H1 (cell line): ENCODE measurements around the gene PACSIN2. TPM values are rescaled to one million over a fixed set of nuclear protein-coding genes. Genes with fewer than 3 reads are reported as not detected.

ENCODE experiments used
- CTCF ChIA-PET: fragments of 300-600 bp; sonication (Branson Sonifier 250); formaldehyde crosslinking; loops from one replicate; lab custom pipeline; 2021; ENCODE audit not compliant: partially characterized antibody; lab: Charles Lee
- POLR2A ChIA-PET: fragments of 300-600 bp; sonication (Branson Sonifier 250); formaldehyde crosslinking; loops from one replicate; lab custom pipeline; 2021; ENCODE audit warnings: inconsistent platforms; ENCODE audit not compliant: partially characterized antibody; lab: Charles Lee
- DNase-seq, 2 experiments: peaks; one replicate each; pipeline versions ENCODE4 v3.0.0 to v3.0.0-alpha.2; 2010 to 2022; ENCODE audit warnings: low spot score in 2 of 2, low read depth in 1 of 2, mixed read lengths in 1 of 2
- FAIRE-seq: peaks from 2 replicates; lab custom pipeline; 2011; peaks lifted over from hg19 to GRCh38; lab: Jason Lieb, UNC
- H2AFZ ChIP-seq: 2 replicates; pipeline ENCODE4 v1.8.1; 2012; ENCODE audit warnings: low read length, inconsistent platforms
- H2AK5ac ChIP-seq: 2 replicates; pipeline ENCODE4 v1.6.1; 2013; ENCODE audit warnings: low read depth, low read length
- H2BK120ac ChIP-seq: replicated peaks from 2 replicates; pipeline ENCODE3; 2013; ENCODE audit warnings: low read depth, low read length, inconsistent platforms
- H2BK12ac ChIP-seq: 2 replicates; pipeline ENCODE4 v1.6.1; 2013; ENCODE audit warnings: low read depth, low read length
- H2BK15ac ChIP-seq: 2 replicates; pipeline ENCODE4 v1.6.1; 2013; ENCODE audit warnings: low read length
- H2BK20ac ChIP-seq: 2 replicates; pipeline ENCODE4 v1.6.1; 2013; ENCODE audit warnings: low read length
- H2BK5ac ChIP-seq: 2 replicates; pipeline ENCODE4 v1.6.1; 2013; ENCODE audit warnings: low read depth, low read length
- H3K14ac ChIP-seq: 2 replicates; pipeline ENCODE4 v1.6.1; 2013; ENCODE audit warnings: inconsistent platforms; ENCODE audit not compliant: insufficient read length
- H3K18ac ChIP-seq: 2 replicates; pipeline ENCODE4 v1.6.1; 2013; ENCODE audit warnings: low read length; ENCODE audit errors: extremely low read depth
- H3K23ac ChIP-seq: 2 replicates; pipeline ENCODE4 v1.6.1; 2013; ENCODE audit warnings: inconsistent platforms; ENCODE audit not compliant: insufficient read length
- H3K23me2 ChIP-seq: 2 replicates; pipeline ENCODE4 v1.6.1; 2013; ENCODE audit warnings: low read depth, low read length
- H3K27ac ChIP-seq: 2 replicates; pipeline ENCODE4 v1.6.1; 2011; ENCODE audit warnings: low read depth, low read length, inconsistent platforms
- H3K27me3 ChIP-seq, 4 experiments: replicated peaks in 1 of 4; 1 replicate in 1 of 4; 2 replicates in 3 of 4; pipeline versions ENCODE4 v1.6.1 to v1.8.1; 2011 to 2013; ENCODE audit warnings: low read length in 3 of 4, mild to moderate bottlenecking in 3 of 4, inconsistent platforms in 2 of 4, mixed read lengths in 2 of 4, moderate library complexity in 1 of 4; ENCODE audit not compliant: control insufficient read depth in 3 of 4, insufficient read depth in 3 of 4; ENCODE audit errors: extremely low read depth in 1 of 4
- H3K36me3 ChIP-seq, 4 experiments: 2 replicates each; pipeline versions ENCODE4 v1.6.1 to v1.8.1; 2011 to 2013; ENCODE audit warnings: mild to moderate bottlenecking in 4 of 4, low read length in 3 of 4, moderate library complexity in 2 of 4, control low read depth in 1 of 4, inconsistent platforms in 1 of 4; ENCODE audit not compliant: insufficient read depth in 4 of 4, control insufficient read depth in 2 of 4
- H3K4ac ChIP-seq: replicated peaks from 2 replicates; pipeline ENCODE3; 2013; ENCODE audit warnings: low read length, low read depth, mixed read lengths, inconsistent platforms; ENCODE audit not compliant: insufficient read length
- H3K4me1 ChIP-seq, 4 experiments: replicated peaks in 1 of 4; 1 replicate in 1 of 4; 2 replicates in 3 of 4; pipeline versions ENCODE4 v1.6.1 to v1.8.1; 2011 to 2013; ENCODE audit warnings: low read length in 3 of 4, inconsistent platforms in 2 of 4, mixed read lengths in 1 of 4; ENCODE audit not compliant: insufficient read depth in 4 of 4, control insufficient read depth in 3 of 4
- H3K4me2 ChIP-seq, 2 experiments: 2 replicates each; pipeline versions ENCODE4 v1.6.1 to v1.8.1; 2011 to 2013; ENCODE audit warnings: low read depth in 2 of 2, low read length in 2 of 2, control low read depth in 1 of 2, inconsistent platforms in 1 of 2, mild to moderate bottlenecking in 1 of 2; ENCODE audit not compliant: insufficient read depth in 1 of 2
- H3K4me3 ChIP-seq, 4 experiments: fragments of 200-600, 300-600 bp in 1 of 4; sonication (generic), shearing (Covaris generic), sonication (Bioruptor Twin) in 1 of 4; 2 replicates each; pipeline versions ENCODE4 v1.5.1 to v1.8.1; 2011 to 2016; ENCODE audit warnings: low read length in 4 of 4, low read depth in 3 of 4, control low read depth in 2 of 4, inconsistent platforms in 2 of 4, mild to moderate bottlenecking in 2 of 4, mixed read lengths in 1 of 4, moderate library complexity in 1 of 4; ENCODE audit not compliant: insufficient read depth in 2 of 4; ENCODE audit errors: extremely low read depth in 1 of 4
- H3K56ac ChIP-seq: replicated peaks from 2 replicates; pipeline ENCODE3; 2013; ENCODE audit warnings: low read depth, mild to moderate bottlenecking, mixed read lengths, low read length, inconsistent platforms; ENCODE audit not compliant: insufficient read length
- H3K79me1 ChIP-seq: 2 replicates; pipeline ENCODE4 v1.6.1; 2013; ENCODE audit warnings: low read depth, low read length, control low read depth
- H3K79me2 ChIP-seq, 2 experiments: 2 replicates each; pipeline versions ENCODE4 v1.6.1 to v1.8.1; 2012 to 2013; ENCODE audit warnings: low read length in 2 of 2, mild to moderate bottlenecking in 2 of 2, inconsistent platforms in 1 of 2; ENCODE audit not compliant: insufficient read depth in 2 of 2, control insufficient read depth in 1 of 2
- H3K9ac ChIP-seq, 4 experiments: replicated peaks in 1 of 4; 1 replicate in 1 of 4; 2 replicates in 3 of 4; pipeline versions ENCODE4 v1.6.1 to v1.8.1; 2011 to 2013; ENCODE audit warnings: low read depth in 3 of 4, low read length in 3 of 4, control low read depth in 2 of 4, mild to moderate bottlenecking in 2 of 4, moderate library complexity in 2 of 4, inconsistent platforms in 1 of 4; ENCODE audit errors: extremely low read depth in 1 of 4
- H3K9me3 ChIP-seq, 2 experiments: 2 replicates each; pipeline versions ENCODE4 v1.6.1 to v1.8.1; 2012 to 2013; ENCODE audit warnings: mild to moderate bottlenecking in 2 of 2, moderate library complexity in 2 of 2, control low read depth in 1 of 2, inconsistent platforms in 1 of 2, low read depth in 1 of 2, low read length in 1 of 2, mixed read lengths in 1 of 2; ENCODE audit not compliant: insufficient read depth in 2 of 2
- H4K20me1 ChIP-seq, 2 experiments: replicated peaks in 1 of 2; 2 replicates each; pipeline versions ENCODE3 to v1.8.1; 2011 to 2013; ENCODE audit warnings: inconsistent platforms in 2 of 2, low read length in 2 of 2, mild to moderate bottlenecking in 1 of 2; ENCODE audit not compliant: insufficient read depth in 2 of 2, control insufficient read depth in 1 of 2
- H4K5ac ChIP-seq: 2 replicates; pipeline ENCODE4 v1.6.1; 2013; ENCODE audit warnings: low read length, low read depth, mixed read lengths, inconsistent platforms; ENCODE audit not compliant: insufficient read length
- H4K8ac ChIP-seq: 2 replicates; pipeline ENCODE4 v1.8.0; 2013; ENCODE audit warnings: mild to moderate bottlenecking, moderate library complexity, low read length, inconsistent platforms; ENCODE audit not compliant: insufficient read depth; ENCODE audit errors: extremely low read depth
- H4K91ac ChIP-seq: replicated peaks from 2 replicates; pipeline ENCODE3; 2013; ENCODE audit warnings: low read length, mixed read lengths, inconsistent platforms; ENCODE audit not compliant: insufficient read length
- CEBPB ChIP-seq: IDR thresholded peaks from 2 replicates; pipeline ENCODE4 v1.6.1; 2012; ENCODE audit warnings: low read depth, low read length
- GTF2F1 ChIP-seq: IDR thresholded peaks from 2 replicates; pipeline ENCODE4 v1.6.1; 2012; ENCODE audit warnings: low read depth, low read length, improper control_type of control experiment, borderline replicate concordance
- RFX5 ChIP-seq: IDR thresholded peaks from 2 replicates; pipeline ENCODE4 v1.6.1; 2011; ENCODE audit warnings: low read depth, low read length, improper control_type of control experiment, borderline replicate concordance
- RNF2 ChIP-seq: fragments of 200-900, 300-1000 bp; sonication (generic); IDR thresholded peaks from 2 replicates; pipeline ENCODE4 v1.7.1; 2016; ENCODE audit warnings: borderline replicate concordance, low read depth, mild to moderate bottlenecking, antibody characterized with exemption, low read length; ENCODE audit not compliant: poor library complexity, severe bottlenecking; ENCODE audit errors: missing control alignments
- SP2 ChIP-seq: IDR thresholded peaks from 2 replicates; pipeline ENCODE4 v1.6.1; 2012; ENCODE audit warnings: mild to moderate bottlenecking, low read length, inconsistent platforms
- SP4 ChIP-seq: IDR thresholded peaks from 2 replicates; pipeline ENCODE4 v1.6.1; 2012; ENCODE audit warnings: low read length, inconsistent platforms
- YY1 ChIP-seq: IDR thresholded peaks from 2 replicates; pipeline ENCODE4 v1.6.1; 2011; ENCODE audit warnings: low read depth, mild to moderate bottlenecking, low read length
- ZNF274 ChIP-seq: IDR thresholded peaks from 2 replicates; pipeline ENCODE4 v1.7.0; 2012; ENCODE audit warnings: low read length, borderline replicate concordance; ENCODE audit errors: extremely low read depth
- WGBS, 2 experiments: shearing (Covaris generic) in 1 of 2; methylation state at CpG; one replicate each; pipeline versions ENCODE4 v1.1.6 to v1.1.7; 2013 to 2015; ENCODE audit warnings: low lambda C conversion rate in 2 of 2, mixed read lengths in 2 of 2, inconsistent platforms in 1 of 2, low coverage in 1 of 2, missing lambda C conversion rate in 1 of 2; ENCODE audit not compliant: insufficient replicate concordance in 2 of 2, insufficient coverage in 1 of 2, insufficient read length in 1 of 2; ENCODE audit errors: extremely low coverage in 1 of 2, missing lambda C conversion rate in 1 of 2; 5-methylcytosine and 5-hydroxymethylcytosine counted together
- polyA plus RNA-seq, 7 experiments: library from polyadenylated mRNA; depleted of rRNA in 3 of 7; stranded (reverse) in 5 of 7; unstranded in 2 of 7; fragments of >200 nt in 5 of 7; fragments of 200-250 nt in 2 of 7; gene quantifications; 1 replicate in 5 of 7; 2 replicates in 1 of 7; 4 replicates in 1 of 7; pipeline versions ENCODE4 v1.2.1 to v1.2.3, GENCODE V29; 2011 to 2013; ENCODE audit warnings: missing spikeins in 2 of 7, mixed read lengths in 2 of 7
- total RNA-seq: library from RNA; stranded (reverse); fragmentation: NEBNext Ultra II Directional; extraction: Animal tissue kit (Norgen Biotek cat#: 25700); gene quantifications from 2 replicates; pipeline ENCODE4 v1.2.1, GENCODE V29; 2021

PACSIN2 gene
- total and polyA plus RNA-seq, 2 of the 8 experiments (the other 6 are each of a cell fraction or from before 2014, with no cell fraction given): 44.8 to 64.2 TPM

- no peak overlapping the region for H2BK12ac ChIP-seq
These were observed 109.7 kb downstream of the PACSIN2 start for GRCh38 chr22:42905217-42905616.

More at GRCh38 chr22:42905217-42905616, 109.7 kb downstream of the PACSIN2 start:
- DNase-seq: no peak
- Histone ChIP-seq H3K79me1 (peaks cover 24% of the 10 kb centered on the region), H3K27me3 (no peaks in the 10 kb centered on the region), H4K91ac (no peak overlapping the region), H3K79me2 (peaks cover 0 to 21% of the 10 kb centered on the region in 2 experiments; a peak in 1 of 4 replicates), H3K4me1 (peaks cover 0 to 13% (median 6%) of the 10 kb centered on the region in 4 experiments; a peak in 5 of 7 replicates), H4K5ac (no peak overlapping the region), H4K20me1 (peaks cover 6 to 21% of the 10 kb centered on the region in 2 experiments), H3K23me2 (no peaks in the 10 kb centered on the region), H3K14ac (no peak overlapping the region), H3K4me3 (no peak overlapping the region), H2BK15ac (no peak overlapping the region), H3K56ac (no peak overlapping the region), H2AFZ (no peak overlapping the region), H3K4me2 (no peak overlapping the region), H3K23ac (no peak overlapping the region), H4K8ac (no peak overlapping the region), H2BK20ac (no peak overlapping the region), H2BK5ac (no peak overlapping the region), H3K18ac (no peak overlapping the region), H3K36me3 (peaks cover 0 to 7% (median 0%) of the 10 kb centered on the region in 4 experiments; a peak in 2 of 8 replicates), H2BK120ac (no peak overlapping the region), H3K9ac (no peak overlapping the region), H2AK5ac (no peak overlapping the region), H3K9me3 (no peaks in the 10 kb centered on the region), H3K27ac (no peak overlapping the region), H3K4ac (no peak overlapping the region)
- WGBS, 2 experiments: 76% methylated on average over 13 of the region's 13 CpGs; no CpG with 5 or more reads in 1 of the 2 experiments
- no peak for FAIRE-seq
- TF ChIP-seq SP2 (no peak), SP4 (no peak), RFX5 (no peak), ZNF274 (no peak), YY1 (no peak), GTF2F1 (no peak), CEBPB (no peak), RNF2 (no peak)
- ChIA-PET CTCF (interaction anchor here (0.6 to 6.5 kb wide), 7 partner anchors 11 to 643 kb away, joined by 3 to 38 read pairs (median 7); no protein-coding TSS in a partner anchor), POLR2A (interaction anchor here (0.7 to 1.4 kb wide), 2 partner anchors 13 to 111 kb away, joined by 3 to 4 read pairs; no protein-coding TSS in a partner anchor)
